ENCODE data around the gene ATP13A3. TPM values are rescaled to one million over a fixed set of nuclear protein-coding genes. Genes with fewer than 3 reads are reported as not detected.
A peak's percentile ranks its signal among the peaks of the same experiment; 100 is the strongest.
"Not testable (repeated sequence)": the region's sequence is repeated elsewhere in the genome, so short reads cannot be mapped to it uniquely, and the experiment has no call there.

ATP13A3 gene
- total and polyA plus RNA-seq, 2 of the 4 experiments (the other 2 are of a cell fraction): 48.1 to 154 TPM

DNA sequence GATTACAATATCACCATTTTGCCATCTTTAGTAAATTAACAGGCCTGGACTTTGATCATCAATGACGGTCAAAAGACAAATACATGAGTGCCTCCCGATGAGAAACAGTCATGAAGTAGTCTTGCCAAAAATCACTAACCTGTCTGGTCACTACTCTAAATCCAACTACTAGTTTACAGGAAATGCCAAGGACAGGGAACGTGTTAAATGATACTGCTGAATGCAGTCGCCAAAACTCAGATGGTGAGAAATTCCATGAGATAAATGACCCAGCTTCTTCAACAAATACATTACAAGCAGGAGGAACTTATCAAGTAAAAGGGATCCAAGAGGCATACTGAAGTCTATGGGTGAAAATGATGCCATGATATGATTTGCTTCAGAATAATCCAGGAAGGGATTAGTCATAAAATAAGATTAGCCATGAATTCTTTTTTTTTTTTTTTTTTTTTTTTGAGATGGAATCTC is 35.8 kb upstream of the ATP13A3 start (continued):
- TF ChIP-seq FOS (IDR thresholded peaks at IDR 0.05; ENCODE audit: low read depth, low read length): no peak

DNA sequence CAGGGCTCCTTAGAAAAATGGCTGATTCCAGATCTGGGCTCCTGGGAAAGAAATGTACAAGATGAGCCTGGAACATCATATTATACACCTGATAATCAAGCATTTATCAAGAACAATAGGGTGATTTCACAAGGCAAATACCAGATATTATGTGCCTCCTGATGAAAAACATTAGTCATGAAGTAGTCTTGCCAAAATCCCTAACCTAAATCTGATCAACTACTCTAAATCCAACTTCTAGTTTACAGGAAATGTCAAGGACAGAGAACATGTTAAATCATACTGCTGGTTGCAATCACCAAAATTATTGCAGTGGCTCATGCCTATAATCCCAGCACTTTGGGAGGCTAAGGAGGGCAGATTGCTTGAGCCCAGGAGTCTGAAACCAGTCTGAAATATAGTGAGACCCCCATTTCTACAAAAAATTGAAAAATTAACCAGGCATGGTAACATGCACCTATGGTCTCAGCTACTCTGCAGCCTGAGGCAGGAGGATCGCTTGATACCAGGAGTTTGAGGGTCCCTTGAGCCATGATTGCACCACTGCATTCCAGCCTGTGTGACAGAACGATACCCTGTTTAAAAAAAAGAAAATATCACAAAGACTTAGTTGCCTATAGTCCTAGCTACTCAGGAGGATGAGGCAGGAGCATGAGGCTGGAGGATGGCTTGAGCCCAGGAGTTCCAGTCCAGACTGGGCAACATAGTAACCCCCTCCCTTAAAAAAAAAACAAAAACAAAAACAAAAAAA is 34.9 kb upstream of the ATP13A3 start:
- peak overlapping the region; percentile 87 for H2BK20ac ChIP-seq (ENCODE audit: low read depth, low read length)
- BruUV-seq (replicated peaks): no TSS peak
- DNase-seq (peak; percentile 77), ATAC-seq (ENCODE audit: low read depth) (peak; percentile 12; the same call in 1 of the 2 replicates)
- no peaks in the 10 kb centered on the region; the same call in 1 of the 2 replicates for H3K9me3 ChIP-seq (ENCODE audit: control insufficient read depth, insufficient read depth, low read length)
- peak overlapping the region; percentile 73 for H3K18ac ChIP-seq (ENCODE audit: low read depth, low read length)
- peak; percentile 67 for TF ChIP-seq CEBPB (IDR thresholded peaks at IDR 0.05; ENCODE audit: low read depth, low read length)
- TF ChIP-seq BHLHE40 (IDR thresholded peaks at IDR 0.05; ENCODE audit: low read depth, low read length): no peak
- intact Hi-C loops (cut with micrococcal nuclease) (no loop called here), dilution Hi-C loops (cut with HindIII; ENCODE audit: low sequenced_read_pairs, unreplicated experiment) (no loop called here), in situ Hi-C loops (cut with MboI; ENCODE audit: low sequenced_read_pairs) (no loop called here)
- peak overlapping the region; percentile 96; the same call in 1 of the 2 replicates for H2BK120ac ChIP-seq (ENCODE audit: low read depth, low read length)
- no peaks in the 10 kb centered on the region for H3K27me3 ChIP-seq (ENCODE audit: control insufficient read depth, insufficient read depth, low read length)
- no peak overlapping the region for H3K4me3 ChIP-seq (ENCODE audit: insufficient read depth, low read depth, low read length)
- peak overlapping the region; percentile 82 for H2AK5ac ChIP-seq (ENCODE audit: low read depth, low read length)
- peak overlapping the region; percentile 6 for H3K23ac ChIP-seq (ENCODE audit: low read depth, low read length)
- peak overlapping the region; percentile 84 for H4K91ac ChIP-seq (ENCODE audit: insufficient read depth, low read depth, low read length)
- no peak overlapping the region for H2AFZ ChIP-seq (replicated peaks; ENCODE audit: low read length, poor library complexity)
- peak overlapping the region; percentile 74 for H3K14ac ChIP-seq (replicated peaks; ENCODE audit: low read depth, low read length)
- H3K9me1 ChIP-seq (ENCODE audit: insufficient read depth, low read length): peaks cover 9% of the 10 kb centered on the region
- no CpG with 5 or more reads among the region's 2 CpGs for WGBS, 2 experiments (ENCODE audit: extremely low coverage in 2 of 2, insufficient read length in 1 of 2)
- H3K4ac ChIP-seq (ENCODE audit: low read depth, low read length): peak overlapping the region; percentile 79
- ChIA-PET POLR2A (ENCODE audit: unreplicated experiment) (no interaction called here), CTCF (interaction anchor here (0.6 to 1.0 kb wide), 2 partner anchors 41 to 50 kb away, joined by 3 to 4 read pairs; no protein-coding TSS in a partner anchor)
- no peak overlapping the region; the same call in 1 of the 2 replicates for H3K56ac ChIP-seq (ENCODE audit: extremely low read depth, insufficient read depth, low read length)
- no peaks in the 10 kb centered on the region for H3K36me3 ChIP-seq (ENCODE audit: control insufficient read depth, insufficient read depth, low read length)
- H2BK15ac ChIP-seq (ENCODE audit: low read depth, low read length): peak overlapping the region; percentile 72
- peak overlapping the region; percentile 17 to 79 for H4K8ac ChIP-seq (ENCODE audit: low read depth in 2 of 2, low read length in 2 of 2)
- peak overlapping the region; percentile 69 for H3K27ac ChIP-seq (ENCODE audit: insufficient read depth, low read length)
- no peak overlapping the region; the same call in 1 of the 2 replicates for H3K4me2 ChIP-seq (ENCODE audit: low read depth, low read length)
- H3K79me1 ChIP-seq (ENCODE audit: low read depth in 1 of 2, low read length in 2 of 2): peaks cover 0 to 25% of the 10 kb centered on the region in 2 experiments; a peak in 3 of 4 replicates
- H3K4me1 ChIP-seq (ENCODE audit: control insufficient read depth, insufficient read depth, low read length): peaks cover 19% of the 10 kb centered on the region
- peak overlapping the region; percentile 56 for H4K5ac ChIP-seq (ENCODE audit: low read depth, low read length)
- no peak overlapping the region for H3K9ac ChIP-seq (ENCODE audit: low read depth, low read length)
- no peak overlapping the region for H2AK9ac ChIP-seq (replicated peaks; ENCODE audit: low read depth, low read length, poor library complexity)
- no peaks in the 10 kb centered on the region for H4K20me1 ChIP-seq (ENCODE audit: insufficient read depth, low read length)
- H2BK5ac ChIP-seq (ENCODE audit: low read depth, low read length, poor library complexity, severe bottlenecking): peak overlapping the region; percentile 36

DNA sequence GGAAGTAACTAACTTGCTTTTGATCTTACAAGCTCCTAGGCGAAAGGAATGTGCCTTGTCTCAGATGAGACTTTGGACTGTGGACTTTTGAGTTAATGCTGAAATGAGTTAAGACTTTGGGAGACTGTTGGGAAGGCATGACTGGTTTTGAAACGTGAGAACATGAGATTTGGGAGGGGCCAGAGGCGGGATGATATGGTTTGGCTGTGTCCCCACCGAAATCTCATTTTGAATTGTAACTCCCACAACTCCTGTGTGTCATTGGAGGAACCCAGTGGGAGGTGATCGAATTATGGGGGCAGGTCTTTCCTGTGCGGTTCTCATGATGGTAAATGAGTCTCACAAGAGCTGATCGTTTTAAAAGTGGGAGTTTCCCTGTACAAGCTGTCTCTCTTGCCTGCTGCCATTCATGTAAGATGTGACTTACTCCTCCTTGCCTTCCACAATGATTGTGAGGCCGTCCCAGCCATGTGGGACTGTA is 33.9 kb upstream of the ATP13A3 start:
- peak overlapping the region; percentile 57; the same call in 1 of the 2 replicates for H4K91ac ChIP-seq (ENCODE audit: insufficient read depth, low read depth, low read length)
- H2BK20ac ChIP-seq (ENCODE audit: low read depth, low read length): peak overlapping the region; percentile 70; the same call in 1 of the 2 replicates
- H3K9ac ChIP-seq (ENCODE audit: low read depth, low read length); ATAC-seq (ENCODE audit: low read depth); H2AFZ ChIP-seq (replicated peaks; ENCODE audit: low read length, poor library complexity); H3K56ac ChIP-seq (ENCODE audit: extremely low read depth, insufficient read depth, low read length); H3K9me3 ChIP-seq (ENCODE audit: control insufficient read depth, insufficient read depth, low read length); H4K8ac ChIP-seq (ENCODE audit: low read depth in 2 of 2, low read length in 2 of 2); H3K4me3 ChIP-seq (ENCODE audit: insufficient read depth, low read depth, low read length); H3K23ac ChIP-seq (ENCODE audit: low read depth, low read length); H3K4me2 ChIP-seq (ENCODE audit: low read depth, low read length); H3K9me1 ChIP-seq (ENCODE audit: insufficient read depth, low read length); intact Hi-C loops (cut with micrococcal nuclease); DNase-seq; H2BK5ac ChIP-seq (ENCODE audit: low read depth, low read length, poor library complexity, severe bottlenecking); POLR2A ChIA-PET (ENCODE audit: unreplicated experiment); H2AK9ac ChIP-seq (replicated peaks; ENCODE audit: low read depth, low read length, poor library complexity); H3K36me3 ChIP-seq (ENCODE audit: control insufficient read depth, insufficient read depth, low read length); BruUV-seq (replicated peaks); H4K20me1 ChIP-seq (ENCODE audit: insufficient read depth, low read length); H3K27me3 ChIP-seq (ENCODE audit: control insufficient read depth, insufficient read depth, low read length); in situ Hi-C loops (cut with MboI; ENCODE audit: low sequenced_read_pairs); H3K18ac ChIP-seq (ENCODE audit: low read depth, low read length); dilution Hi-C loops (cut with HindIII; ENCODE audit: low sequenced_read_pairs, unreplicated experiment); CTCF ChIA-PET: not testable (repeated sequence)
- H2BK15ac ChIP-seq (ENCODE audit: low read depth, low read length): peak overlapping the region; percentile 96; the same call in 2 of the 3 replicates
- peak overlapping the region; percentile 80 for H3K4ac ChIP-seq (ENCODE audit: low read depth, low read length)
- 0 out of 2 replicates have a peak overlapping the region, but pooled peaks have one; percentile 5 for H3K27ac ChIP-seq (ENCODE audit: insufficient read depth, low read length)
- H3K4me1 ChIP-seq (ENCODE audit: control insufficient read depth, insufficient read depth, low read length): peaks cover 17% of the 10 kb centered on the region
- peaks cover 0 to 19% of the 10 kb centered on the region in 2 experiments; a peak in 3 of 4 replicates for H3K79me1 ChIP-seq (ENCODE audit: low read depth in 1 of 2, low read length in 2 of 2)
- 100% methylated on average over 1 of the region's 8 CpGs; no CpG with 5 or more reads in 1 of the 2 experiments for WGBS, 2 experiments (ENCODE audit: extremely low coverage in 2 of 2, insufficient read length in 1 of 2)
- peak overlapping the region; percentile 36; the same call in 1 of the 2 replicates for H4K5ac ChIP-seq (ENCODE audit: low read depth, low read length)
- H2BK120ac ChIP-seq (ENCODE audit: low read depth, low read length): peak overlapping the region; percentile 86; the same call in 1 of the 2 replicates
- peak overlapping the region; percentile 38; the same call in 1 of the 2 replicates for H3K14ac ChIP-seq (replicated peaks; ENCODE audit: low read depth, low read length)
- H2AK5ac ChIP-seq (ENCODE audit: low read depth, low read length): peak overlapping the region; percentile 93

Measured in IMR-90 (cell line).